NCI-H1417 treated with DMSO at 0.1 percent for 48 hours (cell line): Measurements from ENCODE around the gene NDFIP1.

Source experiments
- DNase-seq: peaks from one replicate; lab custom pipeline; 2025; lab: John Stamatoyannopoulos, UW

The NDFIP1 gene

GRCh38 chr5:142189813-142190212 lies 81.2 kb downstream of the NDFIP1 start:
- DNase-seq, result no peak

GRCh38 chr5:142191776-142192175 lies 83.2 kb downstream of the NDFIP1 start:
- DNase-seq, result no peak

DNA sequence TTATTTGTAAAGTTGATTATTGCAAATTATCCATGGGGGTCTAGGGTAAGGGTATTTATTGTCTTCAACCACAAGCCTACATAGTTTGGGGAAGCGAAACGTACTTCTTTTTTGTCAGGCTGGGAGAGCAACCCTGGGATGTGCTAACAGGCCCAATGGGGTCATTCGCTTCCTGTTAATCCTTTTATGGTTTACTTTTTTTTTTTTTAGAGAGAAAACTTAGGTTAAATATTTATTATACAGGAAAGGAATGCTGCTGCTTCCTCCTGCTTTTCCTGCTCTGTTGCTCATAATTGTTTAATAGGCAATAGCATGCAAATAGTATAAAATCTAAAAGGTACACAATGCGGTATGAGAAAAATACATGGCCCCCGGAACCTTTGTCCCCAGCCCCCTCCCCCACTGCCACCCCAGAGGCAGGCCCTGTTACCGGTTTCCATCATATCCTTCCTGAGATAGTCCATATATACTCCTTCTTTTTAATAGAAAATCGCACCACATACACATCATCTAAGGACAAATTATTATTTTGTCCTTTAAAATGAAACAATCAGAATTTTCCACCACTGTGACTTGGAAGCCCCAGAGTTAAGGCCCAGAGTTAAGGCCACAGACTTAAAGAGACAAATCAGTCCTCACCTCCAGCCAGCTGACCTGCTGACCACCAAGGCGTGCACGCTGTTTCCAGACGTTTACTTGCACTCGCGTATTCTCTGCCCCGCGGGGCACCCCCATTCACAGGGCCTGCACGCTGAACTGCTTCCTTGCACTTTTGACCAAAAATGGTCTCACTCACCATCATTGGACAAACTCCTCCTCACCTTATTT lies 83.9 kb downstream of the NDFIP1 start:
- no peak for DNase-seq

GRCh38 chr5:142193114-142193428 lies 84.5 kb downstream of the NDFIP1 start:
- no peak for DNase-seq

- no peak for DNase-seq
These were observed 88.5 kb downstream of the NDFIP1 start for GRCh38 chr5:142197098-142197497.

- DNase-seq, result no peak
These were observed 89.2 kb downstream of the NDFIP1 start for GRCh38 chr5:142197781-142198180.

GRCh38 chr5:142199388-142199787 lies 90.8 kb downstream of the NDFIP1 start:
- no peak for DNase-seq

GRCh38 chr5:142200387-142200786 lies 91.8 kb downstream of the NDFIP1 start:
- DNase-seq, result no peak

DNA sequence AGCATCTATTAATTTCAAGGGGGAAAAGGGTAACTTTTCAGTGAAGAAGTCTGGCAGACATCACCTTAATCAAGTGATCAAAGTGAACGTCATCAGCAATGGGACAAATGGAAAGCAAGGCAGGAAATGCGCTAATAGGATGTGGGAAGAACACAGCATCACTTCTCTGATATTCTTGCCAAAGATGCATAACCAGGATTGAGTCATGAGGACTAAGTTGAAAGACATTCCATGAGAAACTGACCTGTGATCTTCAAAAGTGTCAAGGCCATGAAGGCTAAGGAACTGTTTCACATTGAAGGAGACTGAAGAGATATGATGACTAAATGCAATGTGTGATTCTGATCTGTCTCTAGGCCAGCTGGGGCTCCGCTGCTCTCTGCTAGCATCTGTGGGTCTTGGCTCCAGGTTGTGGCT lies 92.9 kb downstream of the NDFIP1 start:
- no peak for DNase-seq

GRCh38 chr5:142202282-142202681 lies 93.7 kb downstream of the NDFIP1 start:
- no peak for DNase-seq
